IMR-90 (cell line): ENCODE results near the gene CRTC1. TPM values are rescaled to one million over a fixed set of nuclear protein-coding genes. Genes with fewer than 3 reads are reported as not detected.

ENCODE experiments used
- ATAC-seq: fragments of 200-7000 bp; cut with Tn5 transposase; 2 replicates; pipeline ENCODE4 v1.9.1; 2020; ENCODE audit warnings: low read depth, mild to moderate bottlenecking, moderate library complexity
- BruUV-seq: library from RNA; stranded (reverse); fragments of 400-500 nt; replicated peaks from 2 replicates; lab custom pipeline; 2021; lab: Mats Ljungman, UMichigan
- CTCF ChIA-PET: fragments of 300-600 bp; formaldehyde crosslinking; extraction: SDS; loops from one replicate; lab custom pipeline; 2021; ENCODE audit warnings: antibody characterized with exemption; lab: Yijun Ruan, JAX
- POLR2A ChIA-PET: fragments of 300-600 bp; sonication (Branson Sonifier 250); formaldehyde crosslinking; loops from one replicate; lab custom pipeline; 2022; ENCODE audit warnings: antibody characterized with exemption; ENCODE audit not compliant: unreplicated experiment; lab: Charles Lee
- DNase-seq: peaks from one replicate; pipeline ENCODE4 v3.0.0; 2013
- H2AFZ ChIP-seq: replicated peaks from 2 replicates; pipeline ENCODE3; 2013; ENCODE audit warnings: low read length, mild to moderate bottlenecking; ENCODE audit not compliant: poor library complexity
- H2AK5ac ChIP-seq: 2 replicates; pipeline ENCODE4 v1.6.1; 2013; ENCODE audit warnings: low read depth, low read length, inconsistent platforms
- H2AK9ac ChIP-seq: replicated peaks from 2 replicates; pipeline ENCODE3; 2013; ENCODE audit warnings: mild to moderate bottlenecking, low read depth, low read length, moderate library complexity; ENCODE audit not compliant: poor library complexity
- H2BK120ac ChIP-seq: 2 replicates; pipeline ENCODE4 v1.6.1; 2013; ENCODE audit warnings: low read depth, low read length, inconsistent platforms
- H2BK15ac ChIP-seq: 3 replicates; pipeline ENCODE4 v1.6.1; 2013; ENCODE audit warnings: low read depth, low read length, inconsistent platforms
- H2BK20ac ChIP-seq: 2 replicates; pipeline ENCODE4 v1.6.1; 2013; ENCODE audit warnings: low read depth, mild to moderate bottlenecking, inconsistent platforms, low read length, moderate library complexity
- H2BK5ac ChIP-seq: 2 replicates; pipeline ENCODE4 v1.6.1; 2013; ENCODE audit warnings: mild to moderate bottlenecking, low read depth, low read length, inconsistent platforms; ENCODE audit not compliant: poor library complexity, severe bottlenecking
- H3K14ac ChIP-seq: replicated peaks from 2 replicates; pipeline ENCODE4 v1.6.1; 2013; ENCODE audit warnings: low read depth, low read length, inconsistent platforms
- H3K18ac ChIP-seq: 2 replicates; pipeline ENCODE4 v1.6.1; 2013; ENCODE audit warnings: low read depth, low read length, control low read depth
- H3K23ac ChIP-seq: 2 replicates; pipeline ENCODE4 v1.6.1; 2013; ENCODE audit warnings: low read depth, low read length, inconsistent platforms
- H3K27ac ChIP-seq: 2 replicates; pipeline ENCODE4 v1.5.1; 2013; ENCODE audit warnings: mild to moderate bottlenecking, control low read depth, low read length; ENCODE audit not compliant: insufficient read depth
- H3K27me3 ChIP-seq: 2 replicates; pipeline ENCODE4 v1.6.1; 2013; ENCODE audit warnings: low read length; ENCODE audit not compliant: control insufficient read depth, insufficient read depth
- H3K36me3 ChIP-seq: 2 replicates; pipeline ENCODE4 v1.6.1; 2013; ENCODE audit warnings: low read length, mixed read lengths; ENCODE audit not compliant: control insufficient read depth, insufficient read depth
- H3K4ac ChIP-seq: 2 replicates; pipeline ENCODE4 v1.6.1; 2013; ENCODE audit warnings: low read depth, low read length, inconsistent platforms
- H3K4me1 ChIP-seq: 2 replicates; pipeline ENCODE4 v1.6.1; 2013; ENCODE audit warnings: low read length, mixed read lengths; ENCODE audit not compliant: control insufficient read depth, insufficient read depth
- H3K4me2 ChIP-seq: 2 replicates; pipeline ENCODE4 v1.6.1; 2013; ENCODE audit warnings: low read depth, mild to moderate bottlenecking, control low read depth, low read length, moderate library complexity
- H3K4me3 ChIP-seq: 2 replicates; pipeline ENCODE4 v1.5.1; 2013; ENCODE audit warnings: low read depth, mild to moderate bottlenecking, control low read depth, low read length, moderate library complexity; ENCODE audit not compliant: insufficient read depth
- H3K56ac ChIP-seq: 2 replicates; pipeline ENCODE4 v1.6.1; 2013; ENCODE audit warnings: low read length, inconsistent platforms; ENCODE audit not compliant: insufficient read depth; ENCODE audit errors: extremely low read depth
- H3K79me1 ChIP-seq, 2 experiments: 2 replicates each; pipeline ENCODE4 v1.6.1; 2013; ENCODE audit warnings: low read length in 2 of 2, inconsistent platforms in 1 of 2, low read depth in 1 of 2
- H3K9ac ChIP-seq: 2 replicates; pipeline ENCODE4 v1.6.1; 2013; ENCODE audit warnings: low read depth, low read length, control low read depth
- H3K9me1 ChIP-seq: 2 replicates; pipeline ENCODE4 v1.6.1; 2013; ENCODE audit warnings: low read length, inconsistent platforms; ENCODE audit not compliant: insufficient read depth
- H3K9me3 ChIP-seq: 2 replicates; pipeline ENCODE4 v1.6.1; 2013; ENCODE audit warnings: low read length; ENCODE audit not compliant: control insufficient read depth, insufficient read depth
- H4K20me1 ChIP-seq: 2 replicates; pipeline ENCODE4 v1.6.1; 2013; ENCODE audit warnings: low read length, inconsistent platforms; ENCODE audit not compliant: insufficient read depth
- H4K5ac ChIP-seq: 2 replicates; pipeline ENCODE4 v1.6.1; 2013; ENCODE audit warnings: mild to moderate bottlenecking, low read depth, low read length, control low read depth
- H4K8ac ChIP-seq, 2 experiments: 2 replicates each; pipeline ENCODE4 v1.6.1; 2013; ENCODE audit warnings: low read depth in 2 of 2, low read length in 2 of 2, control low read depth in 1 of 2, inconsistent platforms in 1 of 2
- H4K91ac ChIP-seq: 2 replicates; pipeline ENCODE4 v1.6.1; 2013; ENCODE audit warnings: low read depth, low read length, inconsistent platforms; ENCODE audit not compliant: insufficient read depth
- BHLHE40 ChIP-seq: fragments of 150-350 bp; IDR thresholded peaks from 2 replicates; pipeline ENCODE4 v1.6.1; 2016; ENCODE audit warnings: mild to moderate bottlenecking, low read depth, low read length
- CHD1 ChIP-seq: IDR thresholded peaks from 2 replicates; pipeline ENCODE4 v1.6.1; 2012; ENCODE audit warnings: low read depth, low read length, improper control_type of control experiment
- FOS ChIP-seq: fragments of 150-350 bp; IDR thresholded peaks from 2 replicates; pipeline ENCODE4 v1.6.1; 2016; ENCODE audit warnings: low read depth, low read length
- MAFK ChIP-seq: IDR thresholded peaks from 2 replicates; pipeline ENCODE4 v1.6.1; 2012; ENCODE audit warnings: low read depth, low read length, improper control_type of control experiment
- POLR2A ChIP-seq: IDR thresholded peaks from 2 replicates; pipeline ENCODE4 v1.6.1; 2012; ENCODE audit warnings: mild to moderate bottlenecking, low read depth, low read length
- RAD21 ChIP-seq: IDR thresholded peaks from 2 replicates; pipeline ENCODE4 v1.6.1; 2012; ENCODE audit warnings: low read length, improper control_type of control experiment
- WGBS, 2 experiments: methylation state at CpG; one replicate each; pipeline versions ENCODE4 v1.1.5 to v1.1.7; 2013; ENCODE audit warnings: missing lambda C conversion rate in 2 of 2; ENCODE audit not compliant: insufficient read length in 1 of 2; ENCODE audit errors: extremely low coverage in 2 of 2; 5-methylcytosine and 5-hydroxymethylcytosine counted together
- dilution Hi-C: fragments of 300-500 bp; cut with HindIII; formaldehyde crosslinking; loops from one replicate; pipeline ENCODE4 v1.14.3; 2018; ENCODE audit warnings: low sequenced_read_pairs; ENCODE audit not compliant: unreplicated experiment
- in situ Hi-C: fragments of 300-500 bp; cut with MboI; formaldehyde crosslinking; loops from 3 replicates; pipeline ENCODE4 v1.14.3; 2019; ENCODE audit warnings: low sequenced_read_pairs, inconsistent platforms, mixed read lengths
- intact Hi-C: fragments of 100-400 bp; cut with micrococcal nuclease; formaldehyde crosslinking; loops from 2 replicates; pipeline ENCODE4 v1.10.0; 2022
- polyA plus RNA-seq, 3 experiments: library from polyadenylated mRNA; depleted of rRNA; stranded (reverse); fragments of >200 nt; gene quantifications; 2 replicates each; pipeline ENCODE4 v1.2.3, GENCODE V29; 2012; ENCODE audit warnings: low replicate concordance in 1 of 3
- total RNA-seq: library from RNA; depleted of rRNA; stranded (reverse); fragments of >200 nt; gene quantifications from 2 replicates; pipeline ENCODE4 v1.2.3, GENCODE V29; 2012
- TF ChIP-seq, protein P1 (sequence below): fragments of 150-350 bp; IDR thresholded peaks from 2 replicates; pipeline ENCODE4 v1.6.1; 2016; ENCODE audit warnings: low read depth, mild to moderate bottlenecking, low read length, moderate library complexity, borderline replicate concordance

Gene CRTC1
- total and polyA plus RNA-seq, 2 of the 4 experiments (the other 2 are of a cell fraction), result 0.18 to 5.7 TPM

- Histone ChIP-seq H2BK120ac (no peak overlapping the region), H4K20me1 (peaks cover 10% of the 10 kb centered on the region), H2AFZ (no peak overlapping the region), H3K79me1 (no peaks in the 10 kb centered on the region), H3K14ac (no peak overlapping the region), H3K9me1 (peaks cover 4% of the 10 kb centered on the region; the same call in 1 of the 2 replicates), H3K4me1 (peaks cover 2% of the 10 kb centered on the region; the same call in 1 of the 2 replicates), H3K23ac (no peak overlapping the region), H2AK9ac (no peak overlapping the region), H2BK5ac (no peak overlapping the region), H2BK15ac (no peak overlapping the region), H3K4ac (no peak overlapping the region), H3K56ac (no peak overlapping the region), H3K9ac (no peak overlapping the region), H3K4me3 (no peak overlapping the region), H4K5ac (no peak overlapping the region), H3K9me3 (no peaks in the 10 kb centered on the region), H3K4me2 (no peak overlapping the region), H3K27ac (no peak overlapping the region), H2BK20ac (no peak overlapping the region), H3K36me3 (no peaks in the 10 kb centered on the region; the same call in 1 of the 2 replicates), H2AK5ac (no peak overlapping the region), H4K8ac (no peak overlapping the region), H3K27me3 (no peaks in the 10 kb centered on the region), H3K18ac (no peak overlapping the region), H4K91ac (no peak overlapping the region)
- BruUV-seq, result no TSS peak
- intact Hi-C loops (no loop called here), dilution Hi-C loops (no loop called here), in situ Hi-C loops (no loop called here)
- ChIA-PET CTCF (interaction anchor here (0.7 kb wide), 1 partner anchor 9 kb away, joined by 3 read pairs; no protein-coding TSS in a partner anchor), POLR2A (no interaction called here)
- DNase-seq, result no peak
- TF ChIP-seq MAFK (no peak), FOS (no peak), BHLHE40 (no peak), CHD1 (no peak), RAD21 (no peak), POLR2A (no peak)
- TF ChIP-seq, protein P1, sequence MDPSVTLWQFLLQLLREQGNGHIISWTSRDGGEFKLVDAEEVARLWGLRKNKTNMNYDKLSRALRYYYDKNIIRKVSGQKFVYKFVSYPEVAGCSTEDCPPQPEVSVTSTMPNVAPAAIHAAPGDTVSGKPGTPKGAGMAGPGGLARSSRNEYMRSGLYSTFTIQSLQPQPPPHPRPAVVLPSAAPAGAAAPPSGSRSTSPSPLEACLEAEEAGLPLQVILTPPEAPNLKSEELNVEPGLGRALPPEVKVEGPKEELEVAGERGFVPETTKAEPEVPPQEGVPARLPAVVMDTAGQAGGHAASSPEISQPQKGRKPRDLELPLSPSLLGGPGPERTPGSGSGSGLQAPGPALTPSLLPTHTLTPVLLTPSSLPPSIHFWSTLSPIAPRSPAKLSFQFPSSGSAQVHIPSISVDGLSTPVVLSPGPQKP, result no peak
- 83% methylated on average over 7 of the region's 13 CpGs; no CpG with 5 or more reads in 1 of the 2 experiments for WGBS, 2 experiments
- ATAC-seq, result no peak
Observed at GRCh38 chr19:18770663-18771327, 87.3 kb downstream of the CRTC1 start.
